SK-N-MC (cell line): ENCODE data around the gene TPPP.

Experiments used
- DNase-seq: peaks from one replicate; pipeline ENCODE4 v3.0.0-alpha.2; 2011; ENCODE audit warnings: low read depth, low spot score
- H3K27ac ChIP-seq: fragments of 200-600 bp; sonication (generic); 2 replicates; pipeline ENCODE4 v1.5.1; 2016; ENCODE audit warnings: mixed run types
- H3K36me3 ChIP-seq: fragments of 200-600 bp; sonication (generic); 2 replicates; pipeline ENCODE4 v1.6.1; 2017; ENCODE audit warnings: antibody characterized with exemption, low read length, mixed read lengths; ENCODE audit not compliant: insufficient read depth
- H3K4me3 ChIP-seq: fragments of 200-600 bp; sonication (generic); 2 replicates; pipeline ENCODE4 v1.5.1; 2016
- H3K9ac ChIP-seq: fragments of 200-600 bp; sonication (generic); 2 replicates; pipeline ENCODE4 v1.8.0; 2017; ENCODE audit warnings: mixed run types, mixed read lengths; ENCODE audit not compliant: insufficient read length
- H3K9me3 ChIP-seq: fragments of 200-600 bp; sonication (generic); 2 replicates; pipeline ENCODE4 v1.6.1; 2017; ENCODE audit warnings: low read depth, mild to moderate bottlenecking, antibody characterized with exemption, low read length, moderate library complexity, mixed read lengths
- EZH2 ChIP-seq: fragments of 200-600 bp; sonication (generic); IDR thresholded peaks from one replicate; pipeline ENCODE4 v1.6.1; 2017; ENCODE audit warnings: antibody characterized with exemption
- FOXP2 ChIP-seq: optimal IDR thresholded peaks from 2 replicates; pipeline ENCODE3; 2011; ENCODE audit warnings: mild to moderate bottlenecking, moderate library complexity; ENCODE audit not compliant: insufficient read depth; ENCODE audit errors: extremely low read length, control extremely low read depth
- POLR2AphosphoS5 ChIP-seq: IDR thresholded peaks from 2 replicates; pipeline ENCODE4 v1.6.1; 2012; ENCODE audit warnings: mild to moderate bottlenecking, low read depth, low read length, borderline replicate concordance

Gene TPPP

DNA sequence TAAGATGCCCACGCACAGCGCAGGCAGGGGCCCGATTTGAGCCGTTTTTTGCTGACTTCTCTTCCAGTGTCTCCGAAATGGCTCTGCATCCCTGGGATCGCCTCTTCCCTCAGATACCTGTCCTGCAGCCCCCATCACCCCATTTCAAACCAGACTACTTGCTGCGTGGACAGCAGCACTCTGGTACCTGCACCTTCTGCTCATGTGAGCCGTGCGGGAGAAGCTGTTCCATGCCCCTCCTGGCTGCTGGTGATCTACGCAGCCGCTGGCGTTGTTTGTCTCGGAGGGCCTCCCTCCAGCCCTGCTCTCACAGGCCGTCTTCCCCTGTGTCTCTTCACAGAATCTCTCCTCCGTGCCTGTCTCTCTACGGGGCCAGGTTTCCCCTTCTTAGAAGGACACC lies 67.6 kb downstream of the TPPP start:
- no peaks in the 10 kb centered on the region for H3K9me3 ChIP-seq
- H3K36me3 ChIP-seq, result peaks cover 18% of the 10 kb centered on the region; the same call in 1 of the 2 replicates

DNA sequence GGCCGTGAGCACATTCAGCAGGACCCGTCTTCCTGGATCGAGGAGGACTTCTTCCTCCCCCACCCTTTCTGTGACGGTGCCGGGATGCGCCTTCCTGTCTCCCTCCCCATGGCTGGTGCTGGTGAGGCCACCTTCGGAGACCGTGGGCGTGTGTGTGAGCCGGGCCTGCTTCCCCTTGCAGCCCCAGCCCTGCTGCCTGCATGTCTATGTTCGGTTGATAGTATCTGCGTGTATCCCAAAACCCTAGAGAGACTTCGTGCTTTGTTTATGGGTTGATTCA lies 68.3 kb downstream of the TPPP start:
- TF ChIP-seq EZH2 (no peak), FOXP2 (no peak), POLR2AphosphoS5 (no peak)
- H3K36me3 ChIP-seq, result peaks cover 24% of the 10 kb centered on the region; the same call in 1 of the 2 replicates
- no peak overlapping the region for H3K27ac ChIP-seq
- DNase-seq, result no peak
- no peak overlapping the region for H3K9ac ChIP-seq
- H3K4me3 ChIP-seq, result no peak overlapping the region
- H3K9me3 ChIP-seq, result no peaks in the 10 kb centered on the region

More for the DNA sequence above, 67.6 kb downstream of the TPPP start:
- Histone ChIP-seq H3K4me3 (no peak overlapping the region), H3K9ac (no peak overlapping the region), H3K27ac (no peak overlapping the region)
- TF ChIP-seq FOXP2 (no peak), POLR2AphosphoS5 (no peak), EZH2 (no peak)
- no peak for DNase-seq

DNA sequence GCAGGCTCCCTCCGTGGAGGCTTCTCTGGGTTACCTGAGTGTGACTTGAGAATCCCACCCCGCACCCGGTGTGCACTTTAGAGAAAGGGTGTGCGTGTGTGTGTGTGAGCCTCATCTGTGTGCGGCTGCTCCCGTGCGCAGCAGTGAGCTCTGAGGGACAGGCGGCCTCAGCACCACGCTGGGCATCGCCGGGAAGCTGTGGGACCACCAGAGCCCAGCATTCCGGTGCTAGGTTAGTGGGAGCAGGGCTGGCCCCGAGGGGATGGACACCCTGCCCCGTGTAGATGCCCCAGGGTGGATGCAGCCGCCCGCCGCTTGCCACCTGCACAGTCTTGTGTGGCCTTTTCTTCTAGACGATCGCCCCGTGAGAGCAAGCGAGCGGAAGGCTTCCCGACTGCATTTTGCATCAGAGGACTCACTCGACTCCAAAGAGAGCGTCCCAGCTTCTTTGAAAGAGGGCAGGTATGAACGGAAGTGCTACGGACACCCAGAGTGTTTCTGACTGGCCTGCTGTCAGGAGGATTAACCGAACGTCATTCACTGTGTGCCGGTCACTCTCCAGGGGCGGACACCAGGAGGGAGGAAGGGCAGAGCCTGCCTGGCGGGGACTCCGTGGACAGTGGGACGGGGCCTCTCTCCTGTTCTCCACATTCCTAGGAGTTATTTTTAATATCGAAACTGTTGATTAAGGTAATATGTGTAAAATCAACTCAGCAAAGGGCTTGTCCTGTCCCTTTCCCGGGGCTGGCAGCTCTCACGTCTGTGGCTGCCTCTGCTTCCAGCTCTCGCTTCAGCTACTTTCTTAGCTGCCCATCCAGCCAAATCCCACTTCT lies 68.8 kb downstream of the TPPP start:
- H3K9ac ChIP-seq, result no peak overlapping the region
- no peak overlapping the region for H3K27ac ChIP-seq
- H3K36me3 ChIP-seq, result peaks cover 30% of the 10 kb centered on the region; the same call in 1 of the 2 replicates
- DNase-seq, result no peak
- H3K9me3 ChIP-seq, result no peaks in the 10 kb centered on the region
- TF ChIP-seq FOXP2 (no peak), EZH2 (no peak), POLR2AphosphoS5 (no peak)
- no peak overlapping the region for H3K4me3 ChIP-seq

DNA sequence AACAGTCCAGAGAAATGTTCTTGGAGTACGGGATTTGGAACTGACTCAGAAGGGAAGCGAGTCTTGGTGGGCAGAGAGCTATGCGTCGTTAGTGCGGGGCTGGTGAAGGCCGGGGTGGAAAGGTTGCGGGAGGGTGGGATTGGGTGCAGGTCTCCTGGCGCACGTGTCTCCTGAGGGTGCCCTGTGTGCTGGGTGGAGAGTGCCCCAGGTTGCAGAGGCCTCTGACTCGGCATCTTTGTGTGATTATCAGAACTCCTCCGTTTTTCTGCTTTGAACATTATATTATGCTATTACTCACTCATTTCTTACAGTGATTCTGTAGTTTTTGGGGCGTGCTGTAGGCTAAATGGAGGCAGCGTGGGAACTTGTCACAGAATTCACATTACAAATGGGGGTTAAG lies 69.6 kb downstream of the TPPP start:
- no peak for DNase-seq
- no peak overlapping the region for H3K27ac ChIP-seq
- no peak overlapping the region for H3K4me3 ChIP-seq
- no peaks in the 10 kb centered on the region for H3K9me3 ChIP-seq
- H3K9ac ChIP-seq, result no peak overlapping the region
- TF ChIP-seq POLR2AphosphoS5 (no peak), FOXP2 (no peak), EZH2 (no peak)
- H3K36me3 ChIP-seq, result peaks cover 35% of the 10 kb centered on the region; the same call in 1 of the 2 replicates

DNA sequence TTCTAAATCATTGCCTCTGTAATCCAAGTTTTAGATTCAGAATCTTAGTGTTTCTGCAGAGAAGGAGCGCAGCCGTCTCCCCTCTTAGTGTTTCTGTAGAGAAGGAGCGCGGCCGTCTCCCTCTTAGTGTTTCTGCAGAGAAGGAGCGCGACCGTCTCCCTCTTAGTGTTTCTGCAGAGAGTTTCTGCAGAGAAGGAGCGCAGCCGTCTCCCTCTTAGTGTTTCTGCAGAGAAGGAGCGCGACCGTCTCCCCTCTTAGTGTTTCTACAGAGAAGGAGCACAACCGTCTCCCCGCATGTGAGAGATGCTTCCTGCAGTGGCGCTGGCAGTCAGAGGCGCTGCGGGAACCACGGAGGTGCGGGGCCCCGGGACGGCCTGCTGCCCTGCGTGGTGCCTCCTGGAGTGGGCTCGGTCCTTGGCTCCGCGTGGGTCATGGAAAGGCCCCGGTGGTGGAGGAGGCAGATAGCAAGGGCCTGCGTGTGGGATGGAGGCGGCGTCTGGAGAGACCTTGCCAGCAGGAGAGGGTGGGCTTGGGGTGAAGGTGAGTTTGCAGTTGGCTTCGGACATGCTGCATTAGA lies 70.1 kb downstream of the TPPP start:
- Histone ChIP-seq H3K36me3 (peaks cover 39% of the 10 kb centered on the region; the same call in 1 of the 2 replicates), H3K4me3 (no peak overlapping the region), H3K9ac (no peak overlapping the region), H3K9me3 (no peaks in the 10 kb centered on the region), H3K27ac (no peak overlapping the region)
- DNase-seq, result no peak
- no peak for TF ChIP-seq FOXP2
- no peak for TF ChIP-seq POLR2AphosphoS5
- TF ChIP-seq EZH2, result no peak

DNA sequence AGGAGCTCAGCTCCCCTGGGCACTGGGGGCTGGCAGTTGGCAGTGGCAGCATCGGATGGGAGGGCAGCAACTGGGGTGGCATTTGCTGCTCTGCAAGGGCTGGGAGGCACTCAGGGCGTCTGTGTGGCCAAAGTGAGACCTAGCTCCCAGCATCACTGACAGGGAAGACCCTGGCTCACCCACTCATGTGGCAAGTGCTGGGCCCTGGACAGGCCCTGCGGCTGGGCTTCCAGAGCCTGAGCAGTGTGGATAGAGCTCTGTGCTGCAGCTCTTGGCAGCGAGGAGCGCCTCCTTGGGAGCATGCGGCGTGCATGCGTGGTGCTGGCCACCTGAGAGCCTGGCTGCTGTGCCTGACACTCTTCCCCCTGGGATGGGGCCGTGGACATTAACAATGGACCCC lies 70.8 kb downstream of the TPPP start:
- H3K36me3 ChIP-seq, result peaks cover 37% of the 10 kb centered on the region; the same call in 1 of the 2 replicates
- no peak overlapping the region for H3K4me3 ChIP-seq
- no peak overlapping the region for H3K9ac ChIP-seq
- no peaks in the 10 kb centered on the region for H3K9me3 ChIP-seq
- DNase-seq, result no peak
- no peak overlapping the region for H3K27ac ChIP-seq
- TF ChIP-seq POLR2AphosphoS5, result no peak
- no peak for TF ChIP-seq FOXP2
- TF ChIP-seq EZH2, result no peak

DNA sequence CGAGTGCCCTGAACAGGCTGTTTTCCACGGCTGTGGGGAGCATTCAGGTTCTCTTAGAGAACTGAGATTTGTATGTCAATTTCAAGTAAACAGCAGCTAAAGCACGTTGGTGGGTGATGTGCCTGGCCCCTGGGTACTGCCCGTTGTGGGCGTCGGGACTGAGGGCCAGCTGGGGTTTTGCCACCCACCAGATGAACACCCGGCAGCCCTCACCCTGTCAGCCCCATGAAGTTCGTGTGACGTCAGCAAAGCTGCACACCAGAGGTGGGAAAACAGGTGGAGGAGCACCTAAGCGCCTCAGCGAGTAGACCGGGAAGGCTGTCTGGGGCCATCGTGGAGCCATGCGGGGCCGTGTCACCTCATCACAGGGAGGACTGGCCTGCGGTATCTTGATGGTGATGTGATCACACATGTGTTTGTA lies 71.8 kb downstream of the TPPP start:
- Histone ChIP-seq H3K36me3 (peaks cover 40% of the 10 kb centered on the region; the same call in 1 of the 2 replicates), H3K9me3 (no peaks in the 10 kb centered on the region), H3K27ac (no peak overlapping the region), H3K9ac (no peak overlapping the region), H3K4me3 (no peak overlapping the region)
- no peak for DNase-seq
- no peak for TF ChIP-seq EZH2
- no peak for TF ChIP-seq FOXP2
- TF ChIP-seq POLR2AphosphoS5, result no peak

DNA sequence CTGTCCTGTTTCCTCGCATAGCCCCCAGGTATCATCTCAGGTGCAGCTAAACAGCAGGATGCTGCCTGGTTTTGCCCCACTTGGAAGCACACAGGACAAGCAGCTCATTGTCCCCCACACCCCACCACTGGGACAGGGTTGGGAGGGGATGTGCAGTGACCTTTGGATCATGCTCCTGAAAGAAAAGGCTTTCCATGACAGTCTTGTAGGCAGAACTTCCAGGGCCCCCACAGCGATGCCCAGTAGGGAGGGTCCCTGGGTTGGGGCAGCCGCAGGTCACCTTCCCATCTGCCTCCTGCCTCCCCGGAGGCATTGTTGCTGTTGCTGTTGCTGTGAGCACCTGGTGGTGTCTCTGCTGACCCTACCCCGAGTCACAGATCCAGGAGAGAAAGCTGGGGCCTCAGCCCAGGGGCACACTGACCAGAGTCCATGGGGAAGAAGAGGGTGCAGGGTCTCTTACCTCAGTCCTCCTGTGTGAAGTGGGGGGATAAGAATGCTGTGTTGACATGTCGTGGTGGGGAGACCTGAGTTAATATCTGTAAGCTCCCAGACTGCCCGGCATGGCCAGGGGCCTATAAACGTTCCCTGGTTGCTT lies 72.5 kb downstream of the TPPP start:
- Histone ChIP-seq H3K27ac (no peak overlapping the region), H3K36me3 (peaks cover 40% of the 10 kb centered on the region; the same call in 1 of the 2 replicates), H3K9me3 (no peaks in the 10 kb centered on the region), H3K4me3 (no peak overlapping the region), H3K9ac (no peak overlapping the region)
- DNase-seq, result no peak
- TF ChIP-seq POLR2AphosphoS5 (no peak), FOXP2 (no peak), EZH2 (no peak)

DNA sequence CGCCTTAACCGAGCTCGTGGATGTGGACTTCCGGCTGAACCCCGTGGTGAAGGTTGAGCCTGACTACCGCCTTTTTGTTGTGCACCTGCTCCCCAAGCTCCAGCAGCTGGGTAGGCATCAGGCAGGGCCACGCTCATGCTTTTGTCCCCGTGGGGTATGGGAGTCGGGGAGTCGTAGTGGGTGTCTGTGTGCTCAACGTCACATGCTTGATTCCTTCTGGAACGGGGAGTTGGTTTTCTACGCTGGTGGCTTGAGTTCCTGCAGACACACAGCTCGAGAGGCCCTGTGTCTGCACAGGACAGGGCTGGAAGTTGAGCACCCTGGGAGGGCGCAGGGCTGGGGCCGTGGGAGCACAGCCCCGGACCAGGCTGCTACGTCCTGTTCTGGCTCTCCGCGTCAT lies 73.0 kb downstream of the TPPP start:
- no peak for DNase-seq
- TF ChIP-seq FOXP2 (no peak), EZH2 (no peak), POLR2AphosphoS5 (no peak)
- Histone ChIP-seq H3K4me3 (no peak overlapping the region), H3K9ac (no peak overlapping the region), H3K36me3 (peaks cover 40% of the 10 kb centered on the region), H3K9me3 (no peaks in the 10 kb centered on the region), H3K27ac (no peak overlapping the region)
